ENCODE measurements around the gene PIK3C2G.

PIK3C2G gene

DNA sequence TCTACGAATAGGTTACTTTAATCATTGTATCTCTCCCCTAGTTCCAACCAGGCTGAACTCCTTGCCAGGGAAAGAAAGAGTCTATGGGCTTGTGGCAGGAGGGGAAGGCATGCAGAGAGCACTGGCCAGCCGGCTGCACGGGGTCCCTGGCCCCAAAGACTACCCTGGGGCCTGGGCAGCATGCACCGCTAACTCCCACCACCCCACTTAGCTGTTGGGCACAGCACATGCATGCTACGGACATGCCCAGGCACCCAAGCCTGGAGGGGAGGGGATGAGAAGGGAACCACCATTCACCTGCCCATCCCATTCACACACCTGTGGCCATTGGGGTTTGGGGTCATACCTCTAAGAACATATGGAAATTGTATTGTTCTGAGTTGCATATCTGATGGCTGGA lies 94.1 kb downstream of the PIK3C2G start:
- no peak for DNase-seq (ENCODE audit: low read depth)
- TF ChIP-seq, protein P1, sequence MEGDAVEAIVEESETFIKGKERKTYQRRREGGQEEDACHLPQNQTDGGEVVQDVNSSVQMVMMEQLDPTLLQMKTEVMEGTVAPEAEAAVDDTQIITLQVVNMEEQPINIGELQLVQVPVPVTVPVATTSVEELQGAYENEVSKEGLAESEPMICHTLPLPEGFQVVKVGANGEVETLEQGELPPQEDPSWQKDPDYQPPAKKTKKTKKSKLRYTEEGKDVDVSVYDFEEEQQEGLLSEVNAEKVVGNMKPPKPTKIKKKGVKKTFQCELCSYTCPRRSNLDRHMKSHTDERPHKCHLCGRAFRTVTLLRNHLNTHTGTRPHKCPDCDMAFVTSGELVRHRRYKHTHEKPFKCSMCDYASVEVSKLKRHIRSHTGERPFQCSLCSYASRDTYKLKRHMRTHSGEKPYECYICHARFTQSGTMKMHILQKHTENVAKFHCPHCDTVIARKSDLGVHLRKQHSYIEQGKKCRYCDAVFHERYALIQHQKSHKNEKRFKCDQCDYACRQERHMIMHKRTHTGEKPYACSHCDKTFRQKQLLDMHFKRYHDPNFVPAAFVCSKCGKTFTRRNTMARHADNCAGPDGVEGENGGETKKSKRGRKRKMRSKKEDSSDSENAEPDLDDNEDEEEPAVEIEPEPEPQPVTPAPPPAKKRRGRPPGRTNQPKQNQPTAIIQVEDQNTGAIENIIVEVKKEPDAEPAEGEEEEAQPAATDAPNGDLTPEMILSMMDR (IDR thresholded peaks at IDR 0.05; ENCODE audit: control insufficient read depth, extremely low read depth, insufficient read depth): no peak
- H3K4me3 ChIP-seq (ENCODE audit: low read depth, low read length): no peak overlapping the region

DNA sequence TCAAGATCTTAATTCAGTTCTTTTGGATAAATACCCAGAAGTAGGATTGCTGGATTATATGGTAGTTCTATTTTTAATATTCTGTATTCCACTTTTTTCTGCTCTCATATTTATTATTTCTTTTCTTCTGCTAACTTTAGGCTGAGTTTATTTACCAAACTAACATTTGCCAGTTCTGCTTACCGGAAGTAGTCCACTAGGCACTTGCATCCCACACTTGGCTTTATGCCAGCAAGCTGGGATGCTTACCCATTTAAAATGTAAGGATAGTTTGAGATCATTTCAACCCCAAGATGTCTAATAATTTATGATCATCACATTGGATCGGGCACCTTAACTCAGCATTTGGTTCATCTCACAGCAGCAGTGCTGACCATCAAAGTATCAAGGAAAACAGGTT lies 96.8 kb downstream of the PIK3C2G start:
- no peak for DNase-seq (ENCODE audit: low read depth)
- H3K4me3 ChIP-seq (ENCODE audit: low read depth, low read length): no peak overlapping the region
- TF ChIP-seq, protein P1 (IDR thresholded peaks at IDR 0.05; ENCODE audit: control insufficient read depth, extremely low read depth, insufficient read depth): no peak

DNA sequence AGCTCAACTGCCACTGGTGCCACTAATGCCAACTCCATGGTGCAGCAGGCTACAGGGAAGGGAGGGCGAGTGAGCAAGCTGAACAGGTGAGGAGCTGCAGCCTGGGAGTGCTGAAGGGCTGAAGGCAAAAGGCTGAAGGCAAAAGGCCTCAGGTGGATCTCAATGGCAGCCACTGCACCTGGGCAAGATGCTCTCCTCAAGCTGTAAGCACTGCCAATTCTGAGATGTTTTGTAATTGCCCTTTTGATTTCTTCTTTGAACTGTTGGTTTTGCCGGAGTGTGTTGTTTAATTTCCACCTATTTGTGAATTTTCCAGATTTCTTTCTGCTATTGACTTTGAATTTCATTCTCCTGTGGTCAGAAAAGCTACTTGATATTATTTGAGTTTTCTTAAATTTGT lies 97.6 kb downstream of the PIK3C2G start:
- H3K4me3 ChIP-seq (ENCODE audit: low read depth, low read length): no peak overlapping the region
- TF ChIP-seq, protein P1 (IDR thresholded peaks at IDR 0.05; ENCODE audit: control insufficient read depth, extremely low read depth, insufficient read depth): no peak
- DNase-seq (ENCODE audit: low read depth): no peak

GRCh38 chr12:18361433-18361832 lies 100.1 kb downstream of the PIK3C2G start:
- no peak overlapping the region for H3K4me3 ChIP-seq (ENCODE audit: low read depth, low read length)
- TF ChIP-seq, protein P1 (IDR thresholded peaks at IDR 0.05; ENCODE audit: control insufficient read depth, extremely low read depth, insufficient read depth): no peak
- DNase-seq (ENCODE audit: low read depth): no peak

DNA sequence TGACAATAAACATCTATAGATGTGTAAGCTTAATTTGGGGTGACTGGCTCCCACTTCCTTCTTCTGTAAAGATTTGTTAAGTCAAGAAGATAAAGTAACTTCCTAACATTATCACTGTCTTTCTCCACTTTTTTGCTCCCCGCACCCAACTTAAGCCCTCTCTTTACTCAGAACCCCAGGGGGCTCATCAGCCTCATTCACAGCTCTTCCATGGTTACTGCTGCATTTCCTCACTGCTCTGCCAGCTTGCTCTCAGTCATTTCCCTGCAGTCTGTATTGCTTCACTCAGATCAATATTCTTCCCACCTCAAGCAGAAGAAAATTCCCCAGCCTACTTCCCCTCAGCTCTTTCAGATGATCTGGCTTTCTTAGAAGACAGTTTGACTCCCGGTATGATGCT lies 102.0 kb downstream of the PIK3C2G start:
- TF ChIP-seq, protein P1 (IDR thresholded peaks at IDR 0.05; ENCODE audit: control insufficient read depth, extremely low read depth, insufficient read depth): no peak
- DNase-seq (ENCODE audit: low read depth): no peak
- no peak overlapping the region for H3K4me3 ChIP-seq (ENCODE audit: low read depth, low read length)

GRCh38 chr12:18368594-18368993 lies 107.3 kb downstream of the PIK3C2G start:
- no peak for DNase-seq (ENCODE audit: low read depth)
- no peak overlapping the region for H3K4me3 ChIP-seq (ENCODE audit: low read depth, low read length)
- TF ChIP-seq, protein P1 (IDR thresholded peaks at IDR 0.05; ENCODE audit: control insufficient read depth, extremely low read depth, insufficient read depth): no peak

DNA sequence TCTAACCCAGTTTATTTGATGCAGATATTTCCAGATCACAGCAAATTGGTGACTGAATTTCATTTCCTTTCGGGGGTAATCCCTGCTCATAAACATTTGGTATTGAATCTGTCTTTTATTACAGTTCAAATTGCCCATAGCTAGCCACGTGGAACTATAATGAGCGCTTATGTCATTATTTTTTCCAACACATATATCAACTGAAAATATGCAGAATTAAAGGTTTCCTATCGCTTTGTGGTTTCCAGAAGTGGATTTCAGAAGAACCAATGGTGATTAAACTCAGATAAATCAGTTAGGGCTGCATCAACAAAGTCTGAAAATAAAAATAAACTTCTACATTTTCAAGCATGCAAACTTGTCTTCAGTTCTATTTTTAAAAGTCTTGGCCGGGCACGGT lies 111.9 kb downstream of the PIK3C2G start:
- TF ChIP-seq, protein P1 (IDR thresholded peaks at IDR 0.05; ENCODE audit: control insufficient read depth, extremely low read depth, insufficient read depth): no peak
- no peak overlapping the region for H3K4me3 ChIP-seq (ENCODE audit: low read depth, low read length)
- DNase-seq (ENCODE audit: low read depth): no peak

Measured in LNCaP clone FGC (cell line).